Measurements from ENCODE around the gene GRIK4.
A peak's percentile ranks its signal among the peaks of the same experiment; 100 is the strongest.

Gene GRIK4

GRCh38 chr11:120929090-120929489 lies 417.5 kb downstream of the GRIK4 start:
- DNase-seq, result no peak

GRCh38 chr11:120929664-120930154 lies 418.2 kb downstream of the GRIK4 start:
- DNase-seq, result no peak

- no peak for DNase-seq
These were observed 419.7 kb downstream of the GRIK4 start for GRCh38 chr11:120931057-120931779.

- no peak for DNase-seq
These were observed 420.9 kb downstream of the GRIK4 start for GRCh38 chr11:120932305-120932915.

GRCh38 chr11:120936356-120936755 lies 424.8 kb downstream of the GRIK4 start:
- no peak for DNase-seq

GRCh38 chr11:120937501-120937900 lies 426.0 kb downstream of the GRIK4 start:
- DNase-seq, result no peak

- no peak for DNase-seq
These were observed 426.7 kb downstream of the GRIK4 start for GRCh38 chr11:120938260-120938659.

GRCh38 chr11:120940160-120940848 lies 428.8 kb downstream of the GRIK4 start:
- no peak for DNase-seq

GRCh38 chr11:120941000-120941399 lies 429.5 kb downstream of the GRIK4 start:
- no peak for DNase-seq

- DNase-seq, result no peak
These were observed 431.2 kb downstream of the GRIK4 start for GRCh38 chr11:120942701-120943100.

GRCh38 chr11:120945042-120945441 lies 433.5 kb downstream of the GRIK4 start:
- no peak for DNase-seq

- no peak for DNase-seq
These were observed 439.3 kb downstream of the GRIK4 start for GRCh38 chr11:120950880-120951279.

GRCh38 chr11:120952461-120953434 lies 441.2 kb downstream of the GRIK4 start:
- no peak for DNase-seq

GRCh38 chr11:120954381-120954780 lies 442.8 kb downstream of the GRIK4 start:
- no peak for DNase-seq

- peak; percentile 40 for DNase-seq
These were observed 445.4 kb downstream of the GRIK4 start for GRCh38 chr11:120956710-120957495.

- DNase-seq, result no peak
These were observed 446.6 kb downstream of the GRIK4 start for GRCh38 chr11:120958185-120958584.

- no peak for DNase-seq
These were observed 447.6 kb downstream of the GRIK4 start for GRCh38 chr11:120959189-120959588.

- no peak for DNase-seq
These were observed 453.3 kb downstream of the GRIK4 start for GRCh38 chr11:120964857-120965256.

- no peak for DNase-seq
These were observed 455.3 kb downstream of the GRIK4 start for GRCh38 chr11:120966840-120967239.

GRCh38 chr11:120969993-120970392 lies 458.4 kb downstream of the GRIK4 start:
- DNase-seq, result no peak

- DNase-seq, result no peak
These were observed 460.3 kb downstream of the GRIK4 start for GRCh38 chr11:120971825-120972224.

- no peak for DNase-seq
These were observed 461.1 kb downstream of the GRIK4 start for GRCh38 chr11:120972621-120973020.

All from KG1 (cell line).